Placental epithelial cell (primary cell): ENCODE measurements around the gene GREB1. TPM values are rescaled to one million over a fixed set of nuclear protein-coding genes. Genes with fewer than 3 reads are reported as not detected.
A peak's percentile ranks its signal among the peaks of the same experiment; 100 is the strongest.

ENCODE experiments used
- small RNA-seq: library from RNA; depleted of rRNA; stranded (forward); fragments of <200 nt; gene quantifications from one replicate; pipeline ENCODE3, GENCODE V24; 2012
- total RNA-seq: library from RNA; depleted of rRNA; stranded (reverse); fragments of >200 nt; gene quantifications from 2 replicates; pipeline ENCODE4 v1.2.3, GENCODE V29; 2012

GREB1 gene
- under 0.01 and 0.22 TPM in 2 replicates for total RNA-seq

DNA sequence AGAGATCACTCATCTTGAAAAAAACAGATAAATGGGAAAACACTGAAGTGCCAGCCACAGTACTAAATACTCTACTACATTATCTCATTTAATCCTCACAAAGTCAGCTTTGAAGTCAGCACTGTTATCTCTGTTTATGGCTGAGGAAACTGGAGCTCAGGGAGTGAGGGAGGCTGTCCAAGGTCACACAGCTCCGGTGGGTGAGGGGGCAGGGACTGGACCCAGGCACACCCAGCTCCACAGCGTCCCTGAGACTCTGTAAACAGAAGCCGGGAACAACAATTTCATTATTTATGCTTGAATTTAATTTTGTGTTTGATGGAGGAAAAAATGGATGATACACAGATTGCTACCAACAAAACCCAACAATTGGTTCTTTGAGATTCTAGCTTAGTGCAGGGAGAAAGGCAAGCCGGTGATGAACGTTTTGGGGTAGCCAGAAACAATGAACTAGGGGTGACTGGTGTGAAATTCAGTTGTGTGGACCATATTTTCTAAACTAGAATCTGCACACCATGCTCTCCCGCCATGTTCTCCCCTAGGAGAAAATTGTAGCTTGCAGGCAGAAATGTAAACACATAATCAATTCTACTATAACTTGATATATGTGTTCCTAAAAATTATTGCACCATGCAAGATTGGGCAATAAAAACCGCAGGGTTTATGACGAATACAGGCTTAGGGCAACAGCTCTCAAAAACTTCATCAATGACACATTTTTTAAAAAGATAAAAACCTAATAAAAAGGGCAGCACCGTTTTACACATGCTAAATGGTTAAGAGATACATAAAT is at the start of gene GREB1:
GREB1 (plus strand) TSS at position 768 of the 793 bp plus-strand sequence. CDS start 22,570 bp downstream, outside the sequence.

DNA sequence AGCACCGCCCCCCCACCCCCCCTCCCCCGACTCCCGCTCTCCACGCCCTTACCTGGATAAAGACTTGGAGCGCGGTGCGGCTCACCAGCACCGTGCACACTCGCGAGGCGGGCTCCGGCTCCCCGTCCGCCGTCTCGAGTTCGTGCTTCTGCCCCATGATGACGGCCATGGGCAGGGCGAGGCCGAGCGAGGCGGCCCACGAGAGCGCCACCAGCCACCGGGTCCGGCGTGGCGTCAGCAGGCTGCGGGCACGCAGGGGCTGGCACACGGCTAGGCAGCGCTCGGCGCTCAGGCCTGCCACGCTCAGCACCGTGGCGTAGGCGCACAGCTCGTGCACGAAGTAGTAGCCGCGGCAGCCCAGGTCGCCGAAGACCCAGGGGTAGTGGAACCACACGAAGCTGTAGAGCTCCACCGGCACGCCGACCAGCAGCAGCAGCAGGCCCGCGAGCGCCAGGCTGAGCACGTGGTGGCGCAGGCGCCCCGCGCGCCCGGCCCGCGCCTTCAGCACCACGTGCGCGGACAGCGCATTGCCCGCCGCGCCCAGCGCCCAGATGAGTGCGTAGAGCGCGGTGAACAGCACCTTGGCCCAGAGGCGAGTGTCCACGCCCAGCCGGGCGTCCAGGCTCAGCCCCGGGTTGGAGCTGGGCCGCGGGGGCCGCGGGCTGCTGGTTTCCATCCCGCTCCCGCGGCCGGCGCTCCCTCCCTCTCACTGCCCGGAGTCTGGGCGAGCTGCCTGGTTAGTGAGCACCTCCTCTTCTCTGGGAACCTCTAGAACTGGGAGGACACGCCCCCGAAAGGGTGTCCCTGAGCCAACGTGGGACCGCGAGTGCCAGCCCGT is 135.8 kb downstream of the GREB1 start, which contains the start of gene NTSR2:
NTSR2 (minus strand) TSS at position 742 of the 838 bp plus-strand sequence; CDS start at position 676, 66 bp downstream.

Small RNA genes within 50 kb of the gene (small RNA-seq; reads per million reads assigned to genes)
- gene MIR4429 (0.09 reads per million), gene RN7SL674P (0.14 reads per million), gene RNA5SP84 (not detected), gene RNU2-13P (19.4 reads per million, percentile 96 among the genes with 10 or more reads in this experiment)

Other genes with a start within 250 kb of the GREB1 start
- gene ROCK2, start 189.4 kb upstream of the GREB1 start, total RNA-seq = 27.5 and 41.0 TPM in 2 replicates
- gene E2F6, start 67.9 kb upstream of the GREB1 start, total RNA-seq = 8.6 and 10.2 TPM in 2 replicates
- not detected in 2 replicates for gene NTSR2, start 136.2 kb downstream of the GREB1 start, total RNA-seq
- gene LPIN1, start 212.6 kb downstream of the GREB1 start, total RNA-seq = 24.7 and 27.8 TPM in 2 replicates